H1 (cell line): Measurements from ENCODE around the gene ERO1B. TPM values are rescaled to one million over a fixed set of nuclear protein-coding genes. Genes with fewer than 3 reads are reported as not detected.

Experiments
- EP300 ChIP-seq, 2 experiments: IDR thresholded peaks; 1 replicate in 1 of 2; 2 replicates in 1 of 2; pipeline ENCODE4 v1.6.1; 2011 to 2012; ENCODE audit warnings: low read depth in 2 of 2, low read length in 2 of 2, mild to moderate bottlenecking in 2 of 2, borderline replicate concordance in 1 of 2, inconsistent platforms in 1 of 2, moderate library complexity in 1 of 2
- GABPA ChIP-seq: IDR thresholded peaks from 2 replicates; pipeline ENCODE4 v1.6.1; 2011; ENCODE audit warnings: mild to moderate bottlenecking, low read length, moderate library complexity, borderline replicate concordance; ENCODE audit not compliant: insufficient read depth
- RFX5 ChIP-seq: IDR thresholded peaks from 2 replicates; pipeline ENCODE4 v1.6.1; 2011; ENCODE audit warnings: low read depth, low read length, improper control_type of control experiment, borderline replicate concordance
- SRF ChIP-seq: IDR thresholded peaks from 2 replicates; pipeline ENCODE4 v1.6.1; 2011; ENCODE audit warnings: mild to moderate bottlenecking, low read depth, low read length, moderate library complexity
- polyA plus RNA-seq, 7 experiments: library from polyadenylated mRNA; depleted of rRNA in 3 of 7; stranded (reverse) in 5 of 7; unstranded in 2 of 7; fragments of >200 nt in 5 of 7; fragments of 200-250 nt in 2 of 7; gene quantifications; 1 replicate in 5 of 7; 2 replicates in 1 of 7; 4 replicates in 1 of 7; pipeline versions ENCODE4 v1.2.1 to v1.2.3, GENCODE V29; 2011 to 2013; ENCODE audit warnings: missing spikeins in 2 of 7, mixed read lengths in 2 of 7
- total RNA-seq: library from RNA; stranded (reverse); fragmentation: NEBNext Ultra II Directional; extraction: Animal tissue kit (Norgen Biotek cat#: 25700); gene quantifications from 2 replicates; pipeline ENCODE4 v1.2.1, GENCODE V29; 2021

ERO1B gene
- total and polyA plus RNA-seq, 2 of the 8 experiments (the other 6 are each of a cell fraction or from before 2014, with no cell fraction given) = 0.74 to 5.6 TPM

- no peak for TF ChIP-seq RFX5
- TF ChIP-seq SRF = no peak
- TF ChIP-seq EP300 (IDR thresholded peaks at IDR 0.05; ENCODE audit: borderline replicate concordance in 1 of 2, low read depth in 2 of 2, low read length in 2 of 2) = no peak
- no peak for TF ChIP-seq GABPA
Measured at GRCh38 chr1:236261033-236261432, 20.7 kb downstream of the ERO1B start (continued).
